DMS 273 (cell line): Measurements from ENCODE around the gene SLC17A8.
A peak's percentile ranks its signal among the peaks of the same experiment; 100 is the strongest.

Experiments used
- DNase-seq: peaks from one replicate; lab custom pipeline; 2025; ENCODE audit not compliant: unreplicated experiment; lab: John Stamatoyannopoulos, UW

Gene SLC17A8

GRCh38 chr12:100368066-100368465 is 11.2 kb downstream of the SLC17A8 start:
- no peak for DNase-seq

- DNase-seq, result no peak
These were observed 14.3 kb downstream of the SLC17A8 start for GRCh38 chr12:100371146-100371545.

DNA sequence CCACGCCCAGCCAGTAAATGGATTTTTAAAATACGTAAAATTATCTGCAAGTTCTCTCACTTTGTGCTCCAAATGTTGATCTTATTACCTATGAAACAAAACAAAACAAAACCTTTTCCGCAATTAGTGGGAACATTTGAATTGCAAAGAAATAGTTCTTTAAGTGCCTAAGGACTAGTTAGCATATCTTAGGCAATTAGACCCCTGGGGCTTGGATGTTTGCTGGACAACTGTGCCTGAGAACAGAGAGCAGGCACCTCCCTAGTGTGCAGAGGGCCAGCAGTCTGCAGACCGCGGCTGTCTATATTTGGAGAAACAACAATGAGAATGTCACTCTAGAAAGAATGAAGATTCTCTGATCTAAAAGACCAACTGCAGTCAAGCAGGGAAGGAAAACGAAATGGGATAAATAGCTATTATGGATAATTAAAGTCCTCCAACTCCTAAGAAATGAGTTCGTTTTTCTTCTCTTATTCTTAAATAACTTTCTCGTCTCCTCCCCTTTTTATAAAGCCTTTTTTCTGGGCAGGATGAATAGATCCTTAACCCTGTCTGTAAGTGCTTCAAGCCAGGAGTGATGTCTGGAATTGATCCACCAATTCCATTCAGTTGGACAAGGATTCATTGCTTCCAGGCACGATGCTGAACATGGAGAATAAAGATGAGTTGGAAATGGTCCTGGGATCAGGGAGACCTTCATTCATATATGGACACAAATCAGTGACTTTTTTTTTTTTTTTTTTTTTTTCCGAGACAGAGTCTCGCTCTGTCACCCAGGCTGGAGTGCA is 16.2 kb downstream of the SLC17A8 start:
- no peak for DNase-seq

GRCh38 chr12:100375038-100375735 is 18.3 kb downstream of the SLC17A8 start:
- DNase-seq, result peak; percentile 77

GRCh38 chr12:100376161-100376560 is 19.3 kb downstream of the SLC17A8 start:
- no peak for DNase-seq

DNA sequence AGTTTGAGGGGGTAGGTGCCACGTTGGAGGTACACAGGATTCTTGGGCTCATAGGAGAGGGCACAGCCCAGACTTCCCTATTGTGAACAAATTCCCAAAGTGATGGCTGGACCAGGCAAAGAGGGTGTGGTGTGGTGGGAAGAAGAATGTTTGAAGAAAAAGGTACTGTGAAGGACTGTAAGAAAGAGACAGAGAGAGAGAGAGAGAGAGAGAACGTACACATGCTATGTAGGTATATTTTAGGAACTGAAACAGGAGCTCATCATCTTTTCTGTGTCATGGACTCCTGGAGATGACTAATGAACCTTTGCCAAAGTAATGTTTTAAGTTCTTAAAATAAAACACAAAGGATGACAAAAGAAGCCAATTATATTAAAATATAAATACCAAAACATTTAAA is 24.5 kb downstream of the SLC17A8 start:
- no peak for DNase-seq

- no peak for DNase-seq
These were observed 25.5 kb downstream of the SLC17A8 start for GRCh38 chr12:100382338-100382737.

- DNase-seq, result no peak
These were observed 27.0 kb downstream of the SLC17A8 start for GRCh38 chr12:100383586-100384558.

GRCh38 chr12:100384559-100384935 is 27.7 kb downstream of the SLC17A8 start:
- DNase-seq, result no peak

DNA sequence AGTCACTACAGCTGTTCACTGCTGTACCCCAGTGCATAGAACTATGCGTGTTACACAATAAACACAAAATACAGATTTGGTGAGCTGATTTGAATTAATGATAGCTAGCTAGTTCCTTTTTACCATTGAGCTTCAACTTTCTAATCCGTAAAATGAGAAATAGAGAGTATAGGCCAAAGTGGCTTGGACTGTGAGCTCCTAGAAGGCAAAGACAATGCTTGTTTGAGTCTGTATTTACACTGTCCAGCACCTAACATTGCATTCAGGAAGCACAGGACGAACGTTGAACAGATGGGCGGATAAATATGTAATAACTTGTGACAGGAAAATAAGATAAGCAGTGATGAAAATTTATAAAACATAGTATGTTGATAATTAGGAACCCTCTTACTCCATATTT is 31.5 kb downstream of the SLC17A8 start:
- DNase-seq, result no peak

DNA sequence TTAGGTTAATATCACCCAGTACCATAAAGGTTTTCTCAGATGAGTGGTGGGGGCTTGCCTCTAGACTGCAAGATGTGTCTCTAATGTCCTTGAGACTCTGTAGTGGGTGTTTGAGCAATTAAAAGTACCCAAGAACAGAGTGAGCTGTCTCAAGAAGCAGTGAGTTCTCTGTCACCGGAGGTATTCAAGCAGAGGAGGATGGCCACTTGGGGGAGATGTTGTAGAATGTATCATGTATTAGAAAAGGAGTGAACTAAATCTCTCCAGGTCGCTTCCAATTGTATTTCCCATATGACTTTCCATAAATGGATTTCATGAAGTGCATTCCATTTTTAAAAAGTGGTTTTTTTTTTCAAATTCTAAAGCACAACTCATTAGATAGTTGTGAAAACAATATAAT is 35.0 kb downstream of the SLC17A8 start:
- no peak for DNase-seq

GRCh38 chr12:100393200-100393599 is 36.3 kb downstream of the SLC17A8 start:
- DNase-seq, result no peak

DNA sequence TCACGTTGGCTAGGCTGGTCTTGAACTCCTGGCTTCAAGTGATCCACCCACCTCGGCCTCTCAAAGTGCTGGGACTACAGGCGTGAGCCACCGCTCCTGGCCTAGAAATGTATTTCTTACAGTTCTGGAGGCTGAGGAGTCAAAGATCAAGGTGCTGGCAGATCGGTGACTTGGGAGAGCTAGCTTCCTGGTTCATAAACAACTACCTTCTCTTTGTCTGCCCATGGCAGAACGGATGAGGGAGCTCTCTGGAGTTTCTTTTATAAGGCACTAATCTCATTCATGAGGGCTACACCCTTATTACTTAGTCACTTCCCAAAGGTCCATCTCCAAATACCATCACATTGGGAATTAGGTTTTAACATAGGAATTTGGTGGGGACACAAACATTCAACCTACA is 38.9 kb downstream of the SLC17A8 start:
- no peak for DNase-seq

- DNase-seq, result no peak
These were observed 41.4 kb downstream of the SLC17A8 start for GRCh38 chr12:100398307-100398706.

DNA sequence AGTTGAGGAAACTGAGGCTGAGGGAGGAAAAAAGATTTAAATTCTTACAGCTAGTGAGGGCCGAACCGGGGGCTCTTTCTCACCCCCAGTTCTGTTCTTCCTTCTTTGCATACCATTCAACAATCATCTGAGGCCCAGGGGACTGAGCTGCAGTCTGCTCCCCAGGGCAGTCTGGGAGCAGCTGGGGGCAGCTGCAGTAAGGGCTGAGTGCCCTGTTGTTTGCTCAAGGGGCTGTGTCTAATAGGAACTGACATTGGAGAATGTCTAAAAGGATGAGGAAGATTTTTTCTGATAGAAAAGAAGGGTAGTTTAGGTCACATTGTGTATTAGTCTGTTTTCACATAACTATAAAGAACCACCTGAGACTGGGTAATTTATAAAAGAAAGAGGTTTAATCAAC is 42.2 kb downstream of the SLC17A8 start:
- no peak for DNase-seq

GRCh38 chr12:100401660-100402059 is 44.8 kb downstream of the SLC17A8 start:
- no peak for DNase-seq

DNA sequence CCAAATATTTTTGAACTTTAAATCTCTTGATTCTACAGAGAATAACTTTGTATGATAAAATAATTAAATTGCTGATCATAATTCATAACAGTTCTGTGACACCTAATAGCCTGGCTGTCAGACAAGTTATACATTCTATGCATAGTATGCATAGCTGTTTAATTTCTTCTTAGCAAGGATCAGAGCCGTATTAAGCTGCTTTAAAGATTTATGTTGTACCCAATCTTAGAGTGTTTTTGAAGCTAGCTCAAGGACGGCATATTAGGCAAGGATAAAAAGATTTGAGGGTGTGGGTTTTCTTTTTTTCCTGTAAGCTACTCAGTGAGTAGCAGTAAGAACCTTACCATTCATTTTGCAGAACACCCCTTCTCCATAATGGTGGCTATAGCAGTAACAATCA is 45.9 kb downstream of the SLC17A8 start:
- DNase-seq, result no peak

- DNase-seq, result no peak
These were observed 46.6 kb downstream of the SLC17A8 start for GRCh38 chr12:100403446-100403845.

GRCh38 chr12:100404769-100405407 is 48.0 kb downstream of the SLC17A8 start:
- DNase-seq, result peak; percentile 49

GRCh38 chr12:100413001-100413400 is 56.1 kb downstream of the SLC17A8 start:
- DNase-seq, result no peak

GRCh38 chr12:100414739-100415138 is 57.9 kb downstream of the SLC17A8 start:
- DNase-seq, result no peak
